HG02610 (cell line): ENCODE results near the gene TARBP2.
"Not testable (repeated sequence)": the region's sequence is repeated elsewhere in the genome, so short reads cannot be mapped to it uniquely, and the experiment has no call there.

Experiments used
- ATAC-seq: cut with Tn5 transposase; IDR thresholded peaks from one replicate; pipeline ENCODE4 v1.9.1; 2021; ENCODE audit warnings: mild to moderate bottlenecking, moderate library complexity; ENCODE audit not compliant: unreplicated experiment

Gene TARBP2

GRCh38 chr12:53513712-53514410, 12.8 kb downstream of the TARBP2 start:
- no peak for ATAC-seq

- ATAC-seq, result no peak
These were observed 13.7 kb downstream of the TARBP2 start for GRCh38 chr12:53514628-53515290.

GRCh38 chr12:53515291-53515680, 14.2 kb downstream of the TARBP2 start:
- no peak for ATAC-seq

GRCh38 chr12:53516758-53517455, 15.8 kb downstream of the TARBP2 start:
- no peak for ATAC-seq

GRCh38 chr12:53518381-53518780, 17.3 kb downstream of the TARBP2 start:
- ATAC-seq, result no peak

GRCh38 chr12:53523131-53523530, 22.0 kb downstream of the TARBP2 start:
- no peak for ATAC-seq

GRCh38 chr12:53524476-53524875, 23.4 kb downstream of the TARBP2 start:
- ATAC-seq, result no peak

- ATAC-seq, result no peak
These were observed 29.0 kb downstream of the TARBP2 start for GRCh38 chr12:53530061-53530460.

GRCh38 chr12:53530920-53531319, 29.8 kb downstream of the TARBP2 start:
- ATAC-seq, result no peak

- no peak for ATAC-seq
These were observed 30.9 kb downstream of the TARBP2 start for GRCh38 chr12:53532021-53532420.

- no peak for ATAC-seq
These were observed 31.7 kb downstream of the TARBP2 start for GRCh38 chr12:53532524-53533445.

GRCh38 chr12:53533471-53533870, 32.4 kb downstream of the TARBP2 start:
- no peak for ATAC-seq

GRCh38 chr12:53536962-53537361, 35.9 kb downstream of the TARBP2 start:
- ATAC-seq, result no peak

GRCh38 chr12:53538209-53538689, 37.2 kb downstream of the TARBP2 start:
- no peak for ATAC-seq

GRCh38 chr12:53539526-53539925, 38.4 kb downstream of the TARBP2 start:
- ATAC-seq, result no peak

- peak; percentile 79 for ATAC-seq
These were observed 42.5 kb downstream of the TARBP2 start for GRCh38 chr12:53543539-53543938.

GRCh38 chr12:53548354-53548753, 47.3 kb downstream of the TARBP2 start:
- ATAC-seq, result not testable (repeated sequence)

- not testable (repeated sequence) for ATAC-seq
These were observed 49.0 kb downstream of the TARBP2 start for GRCh38 chr12:53550131-53550530.

GRCh38 chr12:53550595-53550994, 49.5 kb downstream of the TARBP2 start:
- no peak for ATAC-seq

- ATAC-seq, result no peak
These were observed 50.8 kb downstream of the TARBP2 start for GRCh38 chr12:53551889-53552291.
